Tibial artery (tissue), 4 donors: ENCODE results near the gene TMEM225B.
"Not testable (repeated sequence)": the region's sequence is repeated elsewhere in the genome, so short reads cannot be mapped to it uniquely, and the experiment has no call there.

Experiments
- DNase-seq, 2 donors: peaks; one replicate each; pipeline ENCODE4 v3.0.0-alpha.2; 2019
- H3K27ac ChIP-seq, 2 donors: fragments of 200-600 bp; sonication (generic) in 1 of 2; 1 replicate in 1 of 2; 2 replicates in 1 of 2; pipeline ENCODE4 v1.5.1; 2018 to 2019; ENCODE audit warnings: mild to moderate bottlenecking in 1 of 2
- H3K27me3 ChIP-seq, 2 donors: fragments of 200-600 bp; sonication (generic) in 1 of 2; one replicate each; pipeline versions ENCODE4 v1.5.1 to v1.6.0; 2016 to 2019
- H3K36me3 ChIP-seq, 3 donors: fragments of 200-600 bp; sonication (generic) in 2 of 3; one replicate each; pipeline ENCODE4 v1.5.1; 2016 to 2019; ENCODE audit warnings: mild to moderate bottlenecking in 2 of 3
- H3K4me1 ChIP-seq, 4 donors: fragments of 200-600 bp; sonication (generic) in 2 of 4; 1 replicate in 3 of 4; 2 replicates in 1 of 4; pipeline ENCODE4 v1.5.1; 2016 to 2019
- H3K4me3 ChIP-seq, 2 donors: fragments of 200-600 bp; sonication (generic) in 1 of 2; 1 replicate in 1 of 2; 2 replicates in 1 of 2; pipeline ENCODE4 v1.5.1; 2018 to 2019; ENCODE audit warnings: mild to moderate bottlenecking in 2 of 2
- H3K9me3 ChIP-seq, 3 donors: fragments of 200-600 bp; sonication (generic) in 1 of 3; one replicate each; pipeline ENCODE4 v1.5.1; 2016 to 2019
- intact Hi-C: fragments of 100-400 bp; cut with DNase I; formaldehyde crosslinking; loops from one replicate; pipeline ENCODE4 v1.15.0; 2023; ENCODE audit warnings: low total_unique reads
- TF ChIP-seq, protein P1 (sequence below), 2 experiments: fragments of 200-600 bp in 1 of 2; fragments of 450-650 bp in 1 of 2; IDR thresholded peaks; one replicate each; pipeline ENCODE4 v1.5.1; 2017 to 2019; ENCODE audit warnings: antibody characterized with exemption in 2 of 2, mild to moderate bottlenecking in 1 of 2, moderate library complexity in 1 of 2

TMEM225B gene

DNA sequence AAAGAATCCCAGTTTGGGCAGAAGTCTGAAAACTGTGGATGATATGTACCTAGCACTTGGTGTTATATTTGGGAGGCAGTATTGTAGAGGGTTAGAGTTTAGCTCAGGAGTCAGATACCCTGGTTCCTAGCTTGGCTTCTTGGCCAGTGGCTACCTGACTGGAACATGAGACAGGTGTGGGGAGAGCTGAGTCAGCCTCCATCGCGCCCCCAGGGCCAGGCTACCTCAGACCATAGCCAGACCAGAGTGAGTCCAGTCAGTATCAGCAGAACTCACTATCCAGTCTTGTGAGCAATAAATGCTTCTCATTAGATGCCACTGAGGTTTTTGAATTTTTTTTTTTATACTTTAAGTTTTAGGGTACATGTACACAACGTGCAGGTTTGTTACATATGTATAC lies 55.7 kb downstream of the TMEM225B start:
- TF ChIP-seq, protein P1, sequence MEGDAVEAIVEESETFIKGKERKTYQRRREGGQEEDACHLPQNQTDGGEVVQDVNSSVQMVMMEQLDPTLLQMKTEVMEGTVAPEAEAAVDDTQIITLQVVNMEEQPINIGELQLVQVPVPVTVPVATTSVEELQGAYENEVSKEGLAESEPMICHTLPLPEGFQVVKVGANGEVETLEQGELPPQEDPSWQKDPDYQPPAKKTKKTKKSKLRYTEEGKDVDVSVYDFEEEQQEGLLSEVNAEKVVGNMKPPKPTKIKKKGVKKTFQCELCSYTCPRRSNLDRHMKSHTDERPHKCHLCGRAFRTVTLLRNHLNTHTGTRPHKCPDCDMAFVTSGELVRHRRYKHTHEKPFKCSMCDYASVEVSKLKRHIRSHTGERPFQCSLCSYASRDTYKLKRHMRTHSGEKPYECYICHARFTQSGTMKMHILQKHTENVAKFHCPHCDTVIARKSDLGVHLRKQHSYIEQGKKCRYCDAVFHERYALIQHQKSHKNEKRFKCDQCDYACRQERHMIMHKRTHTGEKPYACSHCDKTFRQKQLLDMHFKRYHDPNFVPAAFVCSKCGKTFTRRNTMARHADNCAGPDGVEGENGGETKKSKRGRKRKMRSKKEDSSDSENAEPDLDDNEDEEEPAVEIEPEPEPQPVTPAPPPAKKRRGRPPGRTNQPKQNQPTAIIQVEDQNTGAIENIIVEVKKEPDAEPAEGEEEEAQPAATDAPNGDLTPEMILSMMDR (IDR thresholded peaks at IDR 0.05), result no peak

DNA sequence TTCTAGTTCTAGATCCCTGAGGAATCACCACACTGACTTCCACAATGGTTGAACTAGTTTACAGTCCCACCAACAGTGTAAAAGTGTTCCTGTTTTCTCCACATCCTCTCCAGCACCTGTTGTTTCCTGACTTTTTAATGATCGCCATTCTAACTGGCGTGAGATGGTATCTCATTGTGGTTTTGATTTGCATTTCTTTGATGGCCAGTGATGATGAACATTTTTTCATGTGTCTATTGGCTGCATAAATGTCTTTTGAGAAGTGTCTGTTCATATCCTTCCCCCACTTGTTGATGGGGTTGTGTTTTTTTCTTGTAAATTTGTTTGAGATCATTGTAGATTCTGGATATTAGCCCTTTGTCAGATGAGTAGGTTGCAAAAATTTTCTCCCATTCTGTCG lies 56.6 kb downstream of the TMEM225B start:
- H3K27me3 ChIP-seq, H3K27ac ChIP-seq, H3K9me3 ChIP-seq, H3K4me1 ChIP-seq, H3K4me3 ChIP-seq, DNase-seq, intact Hi-C loops, H3K36me3 ChIP-seq: not testable (repeated sequence)

More for the DNA sequence above, 55.7 kb downstream of the TMEM225B start:
- intact Hi-C loops, result no loop called here
- no peaks in the 10 kb centered on the region for H3K9me3 ChIP-seq
- no peaks in the 10 kb centered on the region for H3K27me3 ChIP-seq
- H3K4me3 ChIP-seq, result no peak overlapping the region
- DNase-seq, result no peak
- no peaks in the 10 kb centered on the region for H3K4me1 ChIP-seq
- H3K36me3 ChIP-seq, result no peaks in the 10 kb centered on the region
- no peak overlapping the region for H3K27ac ChIP-seq

GRCh38 chr7:99657879-99658278 lies 59.8 kb downstream of the TMEM225B start:
- DNase-seq, H3K4me1 ChIP-seq, H3K4me3 ChIP-seq, H3K27me3 ChIP-seq, H3K9me3 ChIP-seq, intact Hi-C loops, H3K27ac ChIP-seq: not testable (repeated sequence)
- peaks cover 5 to 10% (median 5%) of the 10 kb centered on the region in 3 donors for H3K36me3 ChIP-seq
